ENCODE results near the gene GPR78.

DNA sequence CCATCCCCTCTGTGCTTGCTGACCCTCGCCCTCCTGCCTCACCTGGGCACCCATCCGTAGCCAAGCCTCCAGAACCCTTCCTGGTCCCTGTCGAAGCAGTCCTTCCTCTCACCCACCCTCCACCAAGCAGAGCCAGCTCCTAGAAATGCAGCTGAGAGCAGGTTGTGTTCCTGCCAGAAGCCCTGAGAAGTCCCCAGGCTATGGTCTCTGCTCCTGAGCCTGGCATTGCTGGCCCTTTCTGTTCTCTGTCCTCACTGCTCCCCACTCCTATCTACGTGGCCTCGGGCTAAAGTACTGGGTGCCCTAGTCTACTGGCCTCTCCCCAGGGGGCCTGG, 10.3 kb downstream of the GPR78 start:
- TF ChIP-seq GATA2 (IDR thresholded peaks at IDR 0.05; ENCODE audit: low read depth, low read length): no peak
- TF ChIP-seq GATA3 (IDR thresholded peaks at IDR 0.05; ENCODE audit: low read depth, low read length): no peak
